ENCODE data around the gene ASTL.

GRCh38 chr2:96105152-96105915, 33.0 kb downstream of the ASTL start:
- no peak for TF ChIP-seq KLF1 (tag; IDR thresholded peaks at IDR 0.05)
- no peak for TF ChIP-seq CTCF (IDR thresholded peaks at IDR 0.05 in 2 of 3, conservative IDR thresholded peaks at IDR 0.05 in 1 of 3; ENCODE audit: insufficient read depth in 2 of 3, low read depth in 1 of 3, low read length in 3 of 3)
- TF ChIP-seq FOXK2 (conservative IDR thresholded peaks at IDR 0.05 in 1 of 2, IDR thresholded peaks at IDR 0.05 in 1 of 2; ENCODE audit: low read depth in 2 of 2) = no peak
- no peak for TF ChIP-seq HNRNPH1 (optimal IDR thresholded peaks at IDR 0.05; ENCODE audit: low read depth, low read length)
- TF ChIP-seq MAX (CRISPR knock-in tag; IDR thresholded peaks at IDR 0.05) = no peak
